ENCODE results near the gene ERI3. TPM values are rescaled to one million over a fixed set of nuclear protein-coding genes. Genes with fewer than 3 reads are reported as not detected.

Gene ERI3
- total RNA-seq, 4 donors from 2014 or later = 23.8 to 30.5 (median 28.7) TPM

DNA sequence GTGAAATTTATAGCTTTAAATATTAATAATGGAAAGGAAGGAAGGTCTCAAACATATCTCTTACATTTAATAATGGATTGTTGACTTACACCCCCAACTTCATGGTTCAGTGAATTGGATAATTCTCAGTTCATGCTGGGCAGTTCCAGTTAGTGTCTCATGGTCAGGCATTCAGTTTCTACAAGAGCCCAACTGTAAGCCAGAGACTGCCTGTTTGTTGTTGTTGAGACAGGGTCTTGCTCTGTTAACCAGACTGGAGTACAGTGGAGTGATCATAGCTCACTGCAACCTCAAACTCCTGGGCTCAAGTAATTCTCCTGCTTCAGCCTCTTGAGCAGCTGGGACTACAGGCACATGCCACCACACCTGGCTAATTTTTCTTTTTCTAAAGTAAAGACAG, 146.8 kb downstream of the ERI3 start:
- TF ChIP-seq, protein P1, sequence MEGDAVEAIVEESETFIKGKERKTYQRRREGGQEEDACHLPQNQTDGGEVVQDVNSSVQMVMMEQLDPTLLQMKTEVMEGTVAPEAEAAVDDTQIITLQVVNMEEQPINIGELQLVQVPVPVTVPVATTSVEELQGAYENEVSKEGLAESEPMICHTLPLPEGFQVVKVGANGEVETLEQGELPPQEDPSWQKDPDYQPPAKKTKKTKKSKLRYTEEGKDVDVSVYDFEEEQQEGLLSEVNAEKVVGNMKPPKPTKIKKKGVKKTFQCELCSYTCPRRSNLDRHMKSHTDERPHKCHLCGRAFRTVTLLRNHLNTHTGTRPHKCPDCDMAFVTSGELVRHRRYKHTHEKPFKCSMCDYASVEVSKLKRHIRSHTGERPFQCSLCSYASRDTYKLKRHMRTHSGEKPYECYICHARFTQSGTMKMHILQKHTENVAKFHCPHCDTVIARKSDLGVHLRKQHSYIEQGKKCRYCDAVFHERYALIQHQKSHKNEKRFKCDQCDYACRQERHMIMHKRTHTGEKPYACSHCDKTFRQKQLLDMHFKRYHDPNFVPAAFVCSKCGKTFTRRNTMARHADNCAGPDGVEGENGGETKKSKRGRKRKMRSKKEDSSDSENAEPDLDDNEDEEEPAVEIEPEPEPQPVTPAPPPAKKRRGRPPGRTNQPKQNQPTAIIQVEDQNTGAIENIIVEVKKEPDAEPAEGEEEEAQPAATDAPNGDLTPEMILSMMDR (IDR thresholded peaks at IDR 0.05; ENCODE audit: low read depth) = no peak

DNA sequence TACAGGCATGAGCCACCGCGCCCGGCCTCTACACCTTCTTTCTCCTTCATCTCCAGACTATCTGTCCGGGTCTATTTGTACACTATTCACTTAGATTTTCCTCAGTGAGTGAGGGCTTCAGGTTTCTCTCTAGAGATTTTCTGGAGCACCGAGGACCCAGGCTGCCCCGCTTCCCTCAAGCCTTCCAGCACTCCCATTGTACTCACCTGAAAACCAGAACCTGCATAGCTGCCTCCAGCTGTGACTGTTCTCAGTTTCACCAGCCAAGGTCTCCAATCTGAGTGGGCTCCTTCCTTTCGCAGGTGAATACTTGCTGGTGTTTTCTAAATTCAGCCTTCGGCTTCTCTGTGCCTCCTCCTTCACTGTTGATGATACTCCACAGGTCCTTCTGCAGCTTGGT, 154.7 kb downstream of the ERI3 start:
- TF ChIP-seq, protein P1 (IDR thresholded peaks at IDR 0.05; ENCODE audit: low read depth) = no peak

DNA sequence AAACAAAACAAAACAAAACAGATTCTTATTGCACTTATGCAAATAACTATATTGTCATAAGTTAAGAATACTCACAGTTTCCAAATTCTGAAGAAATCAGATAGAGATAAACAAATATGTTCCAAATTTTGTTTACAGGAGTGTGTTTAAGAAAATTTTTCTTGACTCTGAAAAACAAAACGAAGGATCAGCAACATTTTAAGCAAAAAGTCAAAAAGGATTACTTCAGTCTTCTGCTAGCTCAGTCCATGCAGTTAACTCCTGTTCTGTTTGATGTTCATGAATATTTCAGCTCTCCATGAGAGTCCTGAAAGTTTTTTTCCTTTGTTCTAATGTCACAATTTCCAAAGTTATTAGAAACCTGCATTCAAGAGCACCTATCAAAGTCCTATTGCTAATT, 180.4 kb downstream of the ERI3 start:
- TF ChIP-seq, protein P1 (IDR thresholded peaks at IDR 0.05; ENCODE audit: low read depth) = no peak

Small RNA genes within 50 kb of the gene (small RNA-seq; reads per million reads assigned to genes)
- not detected for gene AL035417.1
- not detected for gene RNU6-369P

Other genes starting within 250 kb of the ERI3 start
- not detected for gene KLF17, start 236.4 kb downstream of the ERI3 start, total RNA-seq
- not detected for gene KLF18, start 213.6 kb downstream of the ERI3 start, total RNA-seq
- gene DMAP1, start 141.8 kb downstream of the ERI3 start, total RNA-seq = 10 to 100 TPM; 20.7 to 58.0 (median 38.3) TPM
- gene RNF220, start 50.0 kb upstream of the ERI3 start, total RNA-seq = 100 to 1,000 TPM in 1 of 4 donors, 10 to 100 TPM in 3; 53.5 to 112 (median 61.9) TPM